ENCODE results near the gene SLC27A5. TPM values are rescaled to one million over a fixed set of nuclear protein-coding genes. Genes with fewer than 3 reads are reported as not detected.

SLC27A5 gene
- total and polyA plus RNA-seq, 2 of the 13 experiments (the other 11 are each of a cell fraction or from before 2014, with no cell fraction given), result 30.3 to 40.2 TPM

- TF ChIP-seq NFE2L2 (IDR thresholded peaks at IDR 0.05; ENCODE audit: low read length) (no peak), ZNF282 (IDR thresholded peaks at IDR 0.05; ENCODE audit: partially characterized antibody) (no peak), ZNF292 (CRISPR knock-in tag; IDR thresholded peaks at IDR 0.05; ENCODE audit: borderline replicate concordance, low read depth) (no peak), ZNF558 (CRISPR knock-in tag; IDR thresholded peaks at IDR 0.05; ENCODE audit: borderline replicate concordance) (no peak), FOXA1 (IDR thresholded peaks at IDR 0.05) (no peak), FOXA1 (CRISPR knock-in tag; IDR thresholded peaks at IDR 0.05) (0 out of 2 replicates have a peak, but pooled peaks have one; percentile 19), FOXO1 (CRISPR knock-in tag; IDR thresholded peaks at IDR 0.05) (no peak; the same call in 1 of the 2 replicates), TFE3 (CRISPR knock-in tag; IDR thresholded peaks at IDR 0.05) (no peak), ZNF501 (CRISPR knock-in tag; IDR thresholded peaks at IDR 0.05) (peak; percentile 85), ZNF407 (CRISPR knock-in tag; IDR thresholded peaks at IDR 0.05; ENCODE audit: not compliant biosample characterization) (no peak), ZBTB8A (CRISPR knock-in tag; IDR thresholded peaks at IDR 0.05; ENCODE audit: borderline replicate concordance, low read depth) (no peak), ZNF460 (CRISPR knock-in tag; IDR thresholded peaks at IDR 0.05; ENCODE audit: borderline replicate concordance) (no peak), HNF1B (CRISPR knock-in tag; IDR thresholded peaks at IDR 0.05) (peak; percentile 87)
- TF ChIP-seq, protein P1, sequence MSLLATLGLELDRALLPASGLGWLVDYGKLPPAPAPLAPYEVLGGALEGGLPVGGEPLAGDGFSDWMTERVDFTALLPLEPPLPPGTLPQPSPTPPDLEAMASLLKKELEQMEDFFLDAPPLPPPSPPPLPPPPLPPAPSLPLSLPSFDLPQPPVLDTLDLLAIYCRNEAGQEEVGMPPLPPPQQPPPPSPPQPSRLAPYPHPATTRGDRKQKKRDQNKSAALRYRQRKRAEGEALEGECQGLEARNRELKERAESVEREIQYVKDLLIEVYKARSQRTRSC (CRISPR knock-in tag; IDR thresholded peaks at IDR 0.05; ENCODE audit: low read depth), result no peak
- TF ChIP-seq, protein P2, sequence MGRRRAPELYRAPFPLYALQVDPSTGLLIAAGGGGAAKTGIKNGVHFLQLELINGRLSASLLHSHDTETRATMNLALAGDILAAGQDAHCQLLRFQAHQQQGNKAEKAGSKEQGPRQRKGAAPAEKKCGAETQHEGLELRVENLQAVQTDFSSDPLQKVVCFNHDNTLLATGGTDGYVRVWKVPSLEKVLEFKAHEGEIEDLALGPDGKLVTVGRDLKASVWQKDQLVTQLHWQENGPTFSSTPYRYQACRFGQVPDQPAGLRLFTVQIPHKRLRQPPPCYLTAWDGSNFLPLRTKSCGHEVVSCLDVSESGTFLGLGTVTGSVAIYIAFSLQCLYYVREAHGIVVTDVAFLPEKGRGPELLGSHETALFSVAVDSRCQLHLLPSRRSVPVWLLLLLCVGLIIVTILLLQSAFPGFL (CRISPR knock-in tag; IDR thresholded peaks at IDR 0.05), result no peak
These were observed 60.3 kb downstream of the SLC27A5 start, which contains the start of gene ZNF324B (continued) for GRCh38 chr19:58451358-58452101.

Data from HepG2 (cell line).